HEK293T (cell line): Measurements from ENCODE around the gene ITM2B.

Source experiments
- CTBP1 ChIP-seq: fragments of 450-650 bp; IDR thresholded peaks from 2 replicates; pipeline ENCODE4 v1.6.1; 2016; ENCODE audit warnings: borderline replicate concordance
- FOXM1 ChIP-seq: fragments of 450-650 bp; IDR thresholded peaks from 2 replicates; pipeline ENCODE4 v1.6.1; 2017; ENCODE audit warnings: mild to moderate bottlenecking, borderline replicate concordance

- no peak for TF ChIP-seq FOXM1
- no peak for TF ChIP-seq CTBP1
Observed at GRCh38 chr13:48258002-48258401, 25.0 kb downstream of the ITM2B start.
